ENCODE results near the gene SORBS2. TPM values are rescaled to one million over a fixed set of nuclear protein-coding genes. Genes with fewer than 3 reads are reported as not detected.

Gene SORBS2
- total RNA-seq, 2 donors from 2014 or later = 37.5 to 82.2 TPM

GRCh38 chr4:185754961-185755360, 57.0 kb downstream of the SORBS2 start:
- intact Hi-C loops (cut with DNase I, micrococcal nuclease) = no loop called here
- DNase-seq (no peak), ATAC-seq (no peak)

DNA sequence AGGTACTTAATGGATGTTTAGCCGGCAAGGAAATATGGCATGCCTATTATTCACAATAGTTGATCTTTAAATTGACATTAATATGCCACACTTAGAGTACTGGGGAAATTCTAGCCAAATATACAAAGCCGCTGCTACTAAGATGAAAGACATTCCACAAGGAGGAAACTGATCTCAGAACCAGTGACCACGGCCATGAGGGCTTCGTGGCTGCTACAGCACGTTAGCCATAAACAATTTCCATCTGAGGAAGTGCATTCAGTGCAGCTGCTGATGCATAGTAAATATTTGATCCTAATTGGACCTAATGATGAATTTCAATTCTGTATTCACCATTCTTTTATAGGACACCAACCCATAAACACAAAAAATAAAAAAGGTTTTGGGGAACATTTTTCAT, 59.1 kb downstream of the SORBS2 start:
- intact Hi-C loops (cut with DNase I, micrococcal nuclease) = no loop called here
- no peak for DNase-seq
- no peak for ATAC-seq

DNA sequence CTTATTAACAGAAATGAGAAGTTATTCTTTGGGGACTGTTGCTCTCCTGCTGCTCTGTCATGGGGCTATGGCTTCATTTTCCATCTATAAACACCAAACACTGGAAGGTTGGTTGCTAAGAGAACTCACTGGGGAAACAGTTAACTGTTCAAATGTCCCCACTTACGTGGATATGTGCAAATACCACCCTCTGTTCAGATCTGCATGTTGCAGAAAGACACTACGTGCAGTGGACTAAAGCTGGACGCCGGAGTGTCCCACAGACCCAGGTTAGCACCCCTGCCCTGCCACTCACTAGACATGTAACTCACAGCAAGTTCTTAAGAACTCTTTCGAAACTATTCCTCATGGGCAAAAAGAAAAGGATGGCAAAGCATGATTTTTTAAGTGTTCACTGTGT, 62.1 kb downstream of the SORBS2 start:
- ATAC-seq (no peak), DNase-seq (no peak)
- intact Hi-C loops (cut with DNase I, micrococcal nuclease) = no loop called here

- DNase-seq = no peak
- no peak for ATAC-seq
- intact Hi-C loops (cut with DNase I, micrococcal nuclease) = no loop called here
Measured at GRCh38 chr4:185748901-185749390, 63.0 kb downstream of the SORBS2 start.

DNA sequence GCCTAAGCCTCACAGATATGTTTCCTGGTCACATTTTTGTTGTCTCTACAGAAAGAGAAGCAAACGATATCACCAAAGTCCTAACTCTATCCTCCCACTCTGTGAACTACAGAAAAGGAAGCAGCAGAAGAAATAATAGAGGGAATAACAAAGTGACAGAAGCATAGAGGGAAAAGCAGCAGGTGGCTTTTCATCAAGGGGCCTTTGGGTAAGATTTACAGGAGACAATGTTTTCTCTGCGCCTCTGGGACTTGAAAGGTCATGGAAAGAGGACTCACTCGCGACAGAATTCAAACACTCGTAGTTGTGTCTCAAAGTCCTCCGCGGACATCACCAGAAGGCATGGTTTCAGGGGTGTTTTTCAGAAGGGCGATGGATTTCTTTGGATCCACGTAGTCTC, 66.1 kb downstream of the SORBS2 start:
- DNase-seq = no peak
- no peak for ATAC-seq
- intact Hi-C loops (cut with DNase I, micrococcal nuclease) = no loop called here

GRCh38 chr4:185744946-185745345, 67.0 kb downstream of the SORBS2 start:
- ATAC-seq (no peak), DNase-seq (no peak)
- intact Hi-C loops (cut with DNase I, micrococcal nuclease) = no loop called here

DNA sequence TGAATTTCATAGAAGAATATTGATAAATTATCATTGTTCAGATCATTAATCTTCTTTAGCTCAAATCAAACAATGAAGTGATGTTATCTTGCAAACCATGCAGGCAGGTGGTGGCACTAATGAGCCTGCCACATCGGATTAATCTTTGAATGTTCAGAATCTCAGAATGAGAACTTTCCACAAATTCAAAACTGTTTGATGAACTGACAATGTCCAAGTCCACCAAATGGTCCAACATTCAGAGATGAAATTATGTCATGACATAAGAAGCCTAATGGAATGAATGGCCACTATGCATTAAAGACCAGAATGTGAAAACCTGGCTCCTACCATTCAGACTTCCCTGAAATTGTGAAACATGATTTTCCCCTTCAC, 67.5 kb downstream of the SORBS2 start:
- intact Hi-C loops (cut with DNase I, micrococcal nuclease) = no loop called here
- ATAC-seq (no peak), DNase-seq (no peak)

DNA sequence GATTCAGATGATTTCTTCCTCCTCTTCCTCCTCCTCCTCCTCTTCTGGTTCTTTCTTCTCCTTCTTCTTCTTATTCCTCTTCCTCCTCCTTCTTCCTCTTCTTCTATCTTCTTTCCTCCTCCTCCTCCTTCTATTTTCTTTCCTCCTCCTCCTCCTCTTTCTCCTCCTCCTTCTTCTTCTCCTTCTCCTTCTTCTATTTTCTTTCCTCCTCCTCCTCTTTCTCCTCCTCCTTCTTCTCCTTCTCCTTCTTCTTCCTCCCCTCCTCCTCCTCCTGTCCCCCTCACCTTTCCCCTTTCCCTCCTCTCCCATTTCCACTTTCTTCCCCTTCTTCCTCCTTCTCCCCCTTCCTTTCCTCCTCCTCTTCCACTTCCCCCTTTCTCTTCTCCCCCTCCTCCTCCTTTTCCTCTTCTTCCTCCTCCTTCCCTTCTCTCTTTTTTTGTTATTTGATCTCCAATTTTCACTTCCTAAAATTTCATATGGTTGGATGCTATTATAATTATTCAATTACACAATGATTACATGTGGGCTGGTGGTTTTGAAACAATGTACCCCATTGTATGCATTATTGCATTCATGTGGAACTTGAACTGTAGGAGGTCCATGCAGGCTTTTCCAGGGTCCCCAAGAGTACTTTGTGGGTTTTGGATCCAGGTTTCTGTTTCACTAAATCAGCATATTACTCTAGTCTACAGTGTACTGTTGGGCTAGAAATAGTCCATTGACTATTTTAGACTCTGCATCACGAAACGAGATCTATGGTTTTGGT, 68.1 kb downstream of the SORBS2 start:
- ATAC-seq (no peak), DNase-seq (no peak)
- intact Hi-C loops (cut with DNase I, micrococcal nuclease) = no loop called here

DNA sequence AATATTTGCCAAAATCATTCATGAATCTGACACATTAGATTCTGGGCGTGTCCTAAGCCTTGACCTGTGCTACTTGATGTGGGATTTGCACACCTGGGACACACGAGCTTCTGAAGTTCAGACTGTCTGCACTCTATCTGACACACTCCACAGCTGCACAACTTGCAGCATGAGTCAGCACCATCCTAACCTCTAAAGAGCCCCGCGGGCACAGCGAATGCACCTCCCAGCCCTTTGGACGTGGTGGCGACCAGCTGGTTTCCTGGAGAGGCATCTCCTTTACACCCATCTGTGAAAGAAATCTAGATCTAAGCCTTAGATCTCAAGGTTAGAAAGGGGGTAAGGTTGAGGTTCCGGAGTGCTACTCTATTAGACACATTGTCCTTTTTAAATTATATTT, 69.2 kb downstream of the SORBS2 start:
- no peak for DNase-seq
- ATAC-seq = no peak
- intact Hi-C loops (cut with DNase I, micrococcal nuclease) = no loop called here

DNA sequence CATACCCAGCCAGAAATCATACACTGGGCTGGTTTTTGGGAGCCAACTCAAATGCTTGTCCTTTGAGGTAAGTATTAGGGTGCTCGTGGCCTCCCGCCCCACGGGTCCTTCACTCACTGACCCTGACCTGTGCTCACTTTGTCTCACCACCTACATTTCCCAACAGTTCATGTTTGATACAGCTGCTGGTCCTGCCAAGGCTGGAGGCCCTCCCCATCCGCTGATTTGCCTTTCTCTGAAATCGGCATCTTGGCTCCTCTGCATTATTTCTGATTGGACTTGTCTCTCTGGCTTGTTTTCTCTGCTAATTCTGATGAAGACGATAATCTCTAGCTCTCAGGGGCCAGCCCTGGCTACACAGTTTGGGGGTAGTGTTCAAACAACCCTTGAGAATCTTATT, 70.2 kb downstream of the SORBS2 start:
- intact Hi-C loops (cut with DNase I, micrococcal nuclease) = no loop called here
- ATAC-seq (no peak), DNase-seq (no peak)

DNA sequence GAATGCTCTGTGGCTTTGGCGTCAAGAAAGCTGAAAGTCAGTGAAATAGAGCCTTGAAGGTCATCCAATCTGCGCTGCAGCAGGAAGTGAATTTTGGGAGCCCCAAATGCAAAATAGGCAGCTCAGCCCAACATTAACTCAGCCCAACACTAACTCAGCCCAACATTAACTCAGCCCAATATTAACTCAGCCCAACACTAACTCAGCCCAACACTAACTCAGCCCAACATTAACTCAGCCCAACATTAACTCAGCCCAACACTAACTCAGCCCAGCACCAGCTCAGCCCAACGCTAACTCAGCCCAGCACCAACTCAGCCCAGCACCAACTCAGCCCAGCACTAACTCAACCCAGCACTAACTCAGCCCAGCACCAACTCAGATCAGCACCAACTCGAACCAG, 71.5 kb downstream of the SORBS2 start:
- intact Hi-C loops (cut with DNase I, micrococcal nuclease) = no loop called here
- DNase-seq = no peak
- ATAC-seq = no peak

GRCh38 chr4:185738820-185739219, 73.2 kb downstream of the SORBS2 start:
- intact Hi-C loops (cut with DNase I, micrococcal nuclease) = no loop called here
- DNase-seq (no peak), ATAC-seq (no peak)

DNA sequence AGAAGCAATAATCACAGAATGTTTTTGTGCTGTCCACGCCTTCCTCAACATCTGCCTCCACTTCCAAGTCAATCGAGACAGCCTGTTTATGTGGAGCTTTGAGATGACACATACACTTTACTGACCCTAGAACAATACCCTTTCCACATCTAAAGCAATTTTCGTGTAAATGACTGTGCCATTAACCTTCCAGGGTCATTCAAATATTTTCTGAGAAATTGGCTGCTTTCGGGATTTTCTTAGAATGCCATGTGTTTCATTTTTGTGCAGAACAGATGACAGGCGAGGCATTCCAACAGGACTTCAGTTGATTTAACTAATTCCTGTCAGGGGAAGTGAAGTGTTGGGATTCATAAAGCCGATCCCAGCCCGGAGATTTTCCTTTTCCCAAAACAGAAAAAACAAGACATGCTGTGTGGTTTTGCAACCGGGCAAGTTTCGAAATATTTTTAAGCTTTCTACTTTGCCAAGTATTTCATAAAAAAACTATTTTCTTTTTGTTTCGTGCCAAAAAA, 73.9 kb downstream of the SORBS2 start:
- no peak for ATAC-seq
- DNase-seq = no peak
- intact Hi-C loops (cut with DNase I, micrococcal nuclease) = no loop called here

DNA sequence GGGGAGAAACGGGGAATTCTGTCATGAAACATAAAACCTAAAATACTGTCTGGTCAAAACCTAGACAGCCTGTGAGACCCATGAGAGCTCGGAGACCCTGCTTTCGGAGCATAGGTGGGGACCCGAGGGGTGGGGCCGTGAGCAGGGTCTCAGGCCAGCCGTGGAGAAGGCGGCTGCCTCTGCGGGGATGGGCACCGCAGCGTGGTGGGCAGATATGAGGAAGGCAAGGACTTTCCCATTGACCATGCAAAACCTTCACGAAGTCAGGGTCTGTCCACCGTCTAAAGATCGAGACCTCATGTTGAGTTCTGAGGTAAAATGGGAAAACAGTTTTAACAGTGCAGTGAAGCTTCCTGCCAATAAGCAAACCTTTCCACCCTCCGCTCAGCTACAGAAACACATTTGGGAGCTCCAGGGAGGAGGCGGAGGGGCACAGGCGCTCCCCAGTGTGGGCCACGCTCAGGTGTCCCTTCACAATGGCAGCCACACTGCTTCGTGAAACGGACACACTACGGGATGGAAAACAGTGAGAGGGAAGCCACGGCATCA, 74.4 kb downstream of the SORBS2 start:
- ATAC-seq (no peak), DNase-seq (no peak)
- intact Hi-C loops (cut with DNase I, micrococcal nuclease) = no loop called here

DNA sequence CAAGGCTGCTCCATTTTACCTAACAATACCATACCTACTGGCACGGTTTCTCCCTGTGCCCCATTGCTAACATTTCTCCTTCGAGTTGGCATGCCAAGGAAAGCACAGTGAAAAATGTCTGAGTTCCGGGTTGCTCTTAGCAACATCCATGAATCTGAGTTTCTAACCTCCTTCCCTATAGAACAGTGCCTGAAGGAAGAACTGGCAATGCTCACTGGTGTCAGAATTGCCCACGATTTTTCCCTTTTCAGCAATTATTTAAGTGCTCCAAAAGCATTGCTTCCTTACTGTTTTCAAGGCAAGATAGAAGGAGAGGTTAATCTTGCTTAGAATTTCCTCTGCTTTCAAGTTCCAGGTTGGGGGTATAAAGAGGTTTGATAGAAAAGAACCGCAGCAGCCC, 75.1 kb downstream of the SORBS2 start:
- DNase-seq = no peak
- no peak for ATAC-seq
- intact Hi-C loops (cut with DNase I, micrococcal nuclease) = no loop called here

- no peak for ATAC-seq
- DNase-seq = no peak
- intact Hi-C loops (cut with DNase I, micrococcal nuclease) = no loop called here
Measured at GRCh38 chr4:185735866-185736400, 76.1 kb downstream of the SORBS2 start.

DNA sequence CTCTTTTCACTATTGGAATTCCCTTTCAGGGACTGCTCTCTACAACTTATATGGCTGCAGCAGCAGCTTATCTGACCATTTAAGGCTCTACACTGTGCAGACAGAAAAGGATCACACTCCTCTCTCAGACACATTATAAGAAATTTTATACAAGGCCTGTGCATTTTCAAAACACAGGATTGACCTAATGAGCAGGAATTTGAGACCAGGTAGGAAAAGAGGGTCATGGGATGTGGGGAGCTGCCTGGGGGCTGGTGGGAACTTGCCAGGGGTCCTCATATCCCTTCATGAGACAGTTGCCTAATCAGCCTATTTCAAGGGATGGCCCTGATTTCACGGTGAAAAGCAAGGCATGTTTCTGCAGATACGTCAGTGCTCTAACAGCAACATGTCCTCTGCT, 77.1 kb downstream of the SORBS2 start:
- DNase-seq (no peak), ATAC-seq (no peak)
- intact Hi-C loops (cut with DNase I, micrococcal nuclease) = no loop called here

DNA sequence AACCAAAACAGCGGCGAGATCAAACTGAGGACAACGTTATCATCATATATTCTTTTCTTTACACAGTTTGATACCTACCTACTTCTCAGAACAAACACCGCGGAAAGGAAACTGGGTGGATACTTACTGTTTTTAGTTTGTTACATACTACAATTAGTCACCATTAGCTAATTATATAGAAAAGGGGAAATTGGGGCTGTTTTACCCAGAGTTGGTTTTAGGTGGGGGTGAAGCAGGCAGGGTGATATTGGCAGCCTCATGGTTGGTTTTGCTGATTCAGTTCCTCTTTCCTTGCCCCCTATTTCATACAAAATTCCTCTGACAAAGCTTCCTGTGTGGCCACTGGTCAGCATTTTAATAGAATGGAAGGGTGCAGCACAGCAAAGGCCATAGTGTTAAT, 77.8 kb downstream of the SORBS2 start:
- ATAC-seq (no peak), DNase-seq (no peak)
- intact Hi-C loops (cut with DNase I, micrococcal nuclease) = no loop called here

DNA sequence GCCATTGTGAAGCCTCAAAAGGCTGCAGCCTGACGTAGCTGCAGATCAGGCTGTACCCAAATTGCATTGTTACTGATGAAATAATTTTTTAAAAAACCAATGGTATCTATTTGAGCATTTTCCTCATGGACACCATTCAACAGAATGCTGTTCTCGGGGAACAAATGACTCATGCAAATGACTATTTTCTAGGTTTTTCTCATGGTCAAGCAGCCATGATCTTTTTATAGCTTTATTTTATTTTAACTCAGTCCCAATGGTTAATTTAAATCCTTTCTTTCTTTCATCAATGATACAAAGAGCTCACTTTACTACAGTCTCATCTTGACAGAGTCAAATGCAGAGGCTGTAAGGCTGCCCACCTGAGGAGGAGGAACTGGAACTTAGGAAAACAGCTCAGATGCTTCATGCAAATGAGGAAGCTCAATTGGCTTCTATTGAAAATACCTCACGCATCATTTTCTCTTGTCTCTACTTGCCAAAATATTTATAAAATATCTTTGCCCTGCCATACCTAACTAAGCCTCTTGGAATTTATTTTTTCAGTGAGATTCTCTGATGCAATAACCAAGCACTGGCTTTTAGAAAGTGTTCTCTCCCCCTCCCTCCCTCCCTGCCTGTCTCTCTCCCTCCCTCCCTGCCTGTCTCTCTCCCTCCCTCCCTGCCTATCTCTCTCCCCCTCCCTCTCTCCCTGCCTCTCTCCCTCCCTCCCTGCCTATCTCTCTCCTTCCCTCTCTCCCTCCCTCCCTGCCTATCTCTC, 81.0 kb downstream of the SORBS2 start:
- no peak for ATAC-seq
- intact Hi-C loops (cut with DNase I, micrococcal nuclease) = no loop called here
- no peak for DNase-seq

DNA sequence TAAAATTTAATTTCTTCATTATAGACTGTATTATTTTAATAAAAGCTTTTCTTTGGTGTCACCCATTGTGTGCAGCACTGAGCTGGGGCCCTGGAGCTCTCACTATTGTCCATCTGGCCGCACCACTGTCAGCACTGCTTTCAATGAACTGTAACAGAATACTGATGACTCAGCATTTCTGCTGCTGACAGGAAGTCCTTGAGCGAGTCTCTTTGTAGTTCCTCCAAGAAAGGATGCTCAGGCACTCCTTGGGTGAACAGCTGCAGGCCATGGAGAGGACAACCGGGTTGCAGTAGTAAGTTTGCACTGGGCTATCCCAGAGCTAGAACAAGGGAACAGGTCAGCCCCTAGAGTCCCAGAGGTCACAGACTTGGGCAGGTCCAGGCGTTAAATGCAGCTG, 81.6 kb downstream of the SORBS2 start:
- ATAC-seq = no peak
- DNase-seq = no peak
- intact Hi-C loops (cut with DNase I, micrococcal nuclease) = no loop called here
